Activated CD8-positive, alpha-beta memory T cell treated with anti-CD3 and anti-CD28 coated beads for 1 hour (primary cell): ENCODE results near the gene PPARD.
"Not testable (repeated sequence)": the region's sequence is repeated elsewhere in the genome, so short reads cannot be mapped to it uniquely, and the experiment has no call there.

ENCODE experiments used
- DNase-seq, 2 donors: peaks; one replicate each; pipeline ENCODE4 v3.0.0-alpha.2; 2020; ENCODE audit warnings: low read depth in 1 of 2; ENCODE audit errors: extremely low read depth in 1 of 2

The PPARD gene

GRCh38 chr6:35435074-35435837, 92.9 kb downstream of the PPARD start:
- DNase-seq = no peak

DNA sequence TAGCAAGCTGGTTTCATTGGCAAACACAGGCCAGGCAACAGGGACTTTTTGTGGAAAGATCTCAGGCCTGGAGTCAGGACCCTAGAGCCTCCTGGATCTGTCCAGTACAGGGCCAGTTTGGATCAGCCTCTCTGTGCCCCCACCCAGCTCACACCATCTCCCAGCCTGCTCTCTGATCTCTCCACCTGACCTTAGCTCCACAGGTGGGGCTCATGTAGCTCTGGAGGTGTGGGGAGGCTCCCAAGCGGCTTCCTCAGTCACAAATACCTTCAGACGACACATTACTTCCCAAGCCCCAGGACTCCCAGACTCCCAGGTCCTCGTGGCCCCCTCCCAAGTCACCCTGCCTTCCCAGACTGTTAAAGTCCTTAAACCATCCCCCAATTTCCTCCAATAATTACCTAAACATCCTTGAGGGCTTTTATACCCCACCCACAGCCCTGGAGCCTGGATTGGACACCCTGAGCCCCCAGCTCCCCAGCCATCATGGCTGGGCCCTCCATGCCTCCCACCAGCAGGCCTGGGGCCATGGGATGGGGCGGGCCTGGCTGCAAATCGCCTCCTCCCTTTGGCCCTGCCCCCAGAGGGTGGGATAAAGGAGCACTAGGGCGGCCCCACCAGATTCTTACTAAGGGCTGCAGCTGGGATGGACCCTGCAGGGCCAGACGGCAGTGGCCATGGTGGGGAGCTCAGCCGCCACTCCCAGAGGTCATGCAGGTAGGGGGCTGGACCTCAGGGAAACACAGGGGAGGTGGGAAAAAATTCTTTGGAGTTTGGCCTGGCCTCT, 93.9 kb downstream of the PPARD start:
- DNase-seq = no peak

- not testable (repeated sequence) for DNase-seq
Observed at GRCh38 chr6:35438378-35439065, 96.2 kb downstream of the PPARD start.

- DNase-seq = no peak
Observed at GRCh38 chr6:35439308-35439707, 97.0 kb downstream of the PPARD start.

GRCh38 chr6:35441205-35441604, 98.8 kb downstream of the PPARD start:
- DNase-seq = no peak

DNA sequence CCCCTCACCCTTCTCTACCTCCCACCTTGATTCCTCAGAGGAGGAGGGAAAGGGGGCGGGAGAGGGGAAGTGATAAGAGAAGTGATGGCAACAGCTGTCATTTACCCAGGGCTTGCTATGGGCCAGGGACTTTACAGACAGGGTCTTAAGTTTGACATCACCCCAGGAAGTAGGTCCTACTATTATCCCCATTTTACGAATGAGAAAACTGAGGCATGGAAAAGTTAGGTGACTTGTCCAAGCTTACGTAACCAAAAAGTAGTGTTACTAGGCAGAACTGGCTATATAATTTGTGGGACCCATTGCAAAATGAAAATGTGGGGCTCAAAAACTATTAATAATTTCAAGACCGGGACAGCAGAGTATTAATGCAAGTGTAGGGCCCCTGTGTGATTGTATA, 99.3 kb downstream of the PPARD start:
- no peak for DNase-seq

GRCh38 chr6:35442693-35443092, 100.3 kb downstream of the PPARD start:
- no peak for DNase-seq

DNA sequence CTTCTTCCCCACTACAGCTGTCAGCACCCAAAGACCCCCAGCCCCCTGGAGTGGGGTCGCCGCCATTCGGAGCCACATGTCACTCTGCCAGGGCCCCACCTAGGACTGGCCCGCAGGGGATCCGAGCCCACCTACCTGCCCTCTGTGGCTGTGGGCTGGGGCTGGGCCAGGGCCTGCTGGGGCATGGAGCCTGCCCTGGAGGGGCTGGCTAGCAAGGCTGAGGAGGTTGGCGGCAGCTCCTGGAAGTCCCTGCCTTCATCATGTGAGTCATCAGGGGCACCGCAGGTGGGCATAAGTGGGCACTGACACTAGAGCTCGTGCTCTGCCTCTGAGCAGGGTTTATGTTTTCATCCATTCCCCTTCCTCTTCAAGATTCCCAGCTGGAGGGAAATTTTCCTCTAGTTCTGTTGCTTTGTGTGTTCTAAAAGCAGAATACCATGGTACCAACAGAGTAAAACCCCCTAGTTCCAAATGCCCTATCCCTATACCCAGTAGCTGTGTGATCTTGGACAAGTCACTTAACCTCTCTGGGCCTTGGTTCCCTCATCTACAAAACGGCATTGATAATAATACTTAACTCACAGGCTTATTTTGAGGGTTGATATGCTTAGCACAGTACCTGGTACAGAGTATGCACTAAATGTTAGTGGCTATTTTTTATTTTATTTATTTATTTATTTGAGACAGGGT, 101.1 kb downstream of the PPARD start:
- no peak for DNase-seq

GRCh38 chr6:35445691-35446090, 103.3 kb downstream of the PPARD start:
- DNase-seq = no peak

- DNase-seq = no peak
Observed at GRCh38 chr6:35448191-35448590, 105.8 kb downstream of the PPARD start.

DNA sequence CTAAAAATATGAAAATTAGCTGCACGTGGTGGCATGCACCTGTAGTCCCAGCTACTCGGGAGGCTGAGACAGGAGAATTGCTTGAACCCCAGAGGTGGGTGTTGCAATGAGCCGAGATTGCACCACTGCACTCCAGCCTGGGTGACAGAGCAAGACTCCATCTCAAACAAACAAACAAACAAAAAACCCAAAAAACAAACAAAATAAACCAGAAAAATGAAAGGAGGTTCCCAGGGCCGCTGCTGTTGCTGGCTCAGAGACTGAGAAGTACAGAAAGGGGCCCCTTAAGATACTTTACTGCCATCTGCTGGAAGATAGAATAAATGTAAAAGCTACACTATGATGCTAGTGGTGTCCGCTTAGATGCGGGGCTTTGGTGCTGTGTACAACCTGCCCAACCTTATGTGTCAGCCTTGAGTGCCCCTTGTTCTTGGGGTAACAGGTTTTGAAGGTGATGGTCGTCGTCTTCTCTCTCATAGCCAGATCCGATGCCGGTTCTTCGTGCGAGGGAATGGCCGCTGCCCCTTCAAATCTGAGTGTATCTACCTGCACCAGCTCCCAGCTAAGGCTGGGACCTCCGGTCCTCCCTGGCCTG, 107.0 kb downstream of the PPARD start:
- no peak for DNase-seq

DNA sequence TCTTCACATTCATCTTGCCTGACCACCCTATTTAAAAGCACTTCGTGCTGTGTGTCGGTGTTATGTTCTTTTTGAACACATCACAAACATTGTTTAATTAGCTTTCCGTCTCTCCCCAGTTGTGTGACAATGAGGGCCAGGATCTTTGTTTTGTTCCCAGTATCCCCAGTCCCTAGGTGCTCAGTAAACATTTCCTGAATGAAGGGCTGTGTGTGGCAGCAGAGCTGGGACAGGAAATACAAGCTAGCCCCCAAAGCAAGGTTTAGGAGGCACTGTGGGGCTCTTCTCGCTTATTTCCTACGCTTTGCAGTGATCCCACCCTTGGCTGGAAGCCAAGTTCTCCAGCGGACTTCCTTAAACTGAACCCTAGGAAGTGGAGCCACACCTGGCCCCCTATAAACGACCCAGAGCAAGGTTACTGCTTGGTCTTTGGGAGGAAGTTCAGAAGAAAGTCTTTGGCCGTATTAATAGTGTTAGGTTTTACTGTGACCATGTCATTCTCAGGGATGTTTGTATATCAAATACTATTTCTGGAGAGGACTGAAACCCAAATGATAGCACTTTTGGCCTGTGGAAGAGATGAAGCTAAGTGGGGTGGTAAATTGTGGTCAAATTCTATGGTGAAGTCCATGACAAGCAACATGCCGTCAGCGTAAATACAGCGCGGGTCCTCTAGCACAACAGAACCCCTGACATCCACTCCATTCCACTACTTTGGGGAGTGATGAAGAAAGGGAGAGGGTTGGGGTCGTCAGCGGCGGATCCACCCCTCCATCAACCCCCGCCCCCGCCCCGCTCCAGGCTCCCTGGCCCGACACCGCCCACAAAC, 109.2 kb downstream of the PPARD start:
- DNase-seq = no peak

GRCh38 chr6:35452183-35453090, 110.1 kb downstream of the PPARD start, which contains the start of gene FANCE:
Gene FANCE, plus strand, starts transcription at chr6:35452338. Its CDS starts 208 bp downstream, at chr6:35452546.
- peak; percentile 65 to 83 for DNase-seq

- no peak for DNase-seq
Observed at GRCh38 chr6:35453236-35453635, 110.9 kb downstream of the PPARD start.

- no peak for DNase-seq
Observed at GRCh38 chr6:35454391-35455110, 112.2 kb downstream of the PPARD start.

- no peak for DNase-seq
Observed at GRCh38 chr6:35457907-35458306, 115.5 kb downstream of the PPARD start.

DNA sequence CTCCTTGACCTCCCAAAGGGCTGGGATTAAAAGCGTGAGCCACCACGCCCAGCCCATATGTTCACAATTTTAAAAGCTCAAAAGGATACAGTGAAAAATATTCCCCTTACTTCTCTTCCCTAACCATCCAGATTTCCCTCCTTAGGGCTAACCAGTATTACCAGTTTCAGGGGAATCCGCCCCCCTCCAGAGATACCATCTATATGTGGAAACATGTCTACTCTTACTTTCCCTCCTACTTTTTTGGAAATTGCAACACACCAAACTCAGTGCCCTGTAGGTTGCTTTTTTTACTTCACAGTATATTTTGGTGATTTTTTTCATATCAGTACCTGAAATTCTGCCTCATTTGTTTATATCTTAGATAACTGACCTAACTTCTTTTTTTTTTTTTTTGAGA, 118.9 kb downstream of the PPARD start:
- DNase-seq = no peak

GRCh38 chr6:35463292-35463691, 120.9 kb downstream of the PPARD start:
- no peak for DNase-seq
